GM18870 (cell line): ENCODE data around the gene SYNDIG1L.

Experiments used
- ATAC-seq: cut with Tn5 transposase; IDR thresholded peaks from one replicate; pipeline ENCODE4 v1.9.1; 2021; ENCODE audit warnings: moderate library complexity; ENCODE audit not compliant: unreplicated experiment

Gene SYNDIG1L

GRCh38 chr14:74364271-74364880 lies 61.6 kb downstream of the SYNDIG1L start:
- ATAC-seq, result no peak

- ATAC-seq, result no peak
Measured at GRCh38 chr14:74362361-74362915, 63.6 kb downstream of the SYNDIG1L start.

- ATAC-seq, result no peak
Measured at GRCh38 chr14:74360163-74360562, 65.8 kb downstream of the SYNDIG1L start.

DNA sequence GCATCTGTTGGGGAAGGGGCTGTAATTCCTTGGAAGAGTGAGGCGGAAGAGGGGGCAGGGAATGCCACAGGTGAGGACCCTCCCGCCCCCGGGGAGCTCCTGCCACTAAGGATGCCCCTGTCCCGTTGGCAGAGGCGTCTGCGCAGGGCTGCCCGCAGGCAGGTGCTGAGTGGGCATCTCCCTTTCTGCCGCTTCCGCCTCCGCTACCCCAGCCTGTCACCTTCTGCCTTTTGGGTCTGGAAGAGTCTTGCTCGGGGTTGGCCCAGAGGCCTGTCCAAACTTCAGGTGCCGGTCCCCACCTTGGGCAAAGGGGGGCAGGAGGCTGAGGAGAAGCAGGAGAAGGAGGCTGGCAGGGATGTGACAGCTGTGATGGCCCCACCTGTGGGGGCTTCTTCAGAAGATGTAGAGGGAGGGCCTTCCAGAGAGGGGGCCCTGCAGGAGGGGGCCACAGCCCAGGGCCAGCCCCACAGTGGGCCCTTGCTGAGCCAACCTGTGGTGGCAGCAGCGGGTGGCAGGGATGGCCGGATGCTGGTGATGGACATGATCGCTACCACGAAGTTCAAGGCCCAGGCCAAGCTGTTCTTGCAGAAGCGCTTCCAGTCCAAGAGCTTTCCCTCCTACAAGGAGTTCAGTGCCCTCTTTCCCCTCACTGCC lies 67.7 kb downstream of the SYNDIG1L start:
- ATAC-seq, result no peak

- no peak for ATAC-seq
Measured at GRCh38 chr14:74357585-74357984, 68.4 kb downstream of the SYNDIG1L start.

DNA sequence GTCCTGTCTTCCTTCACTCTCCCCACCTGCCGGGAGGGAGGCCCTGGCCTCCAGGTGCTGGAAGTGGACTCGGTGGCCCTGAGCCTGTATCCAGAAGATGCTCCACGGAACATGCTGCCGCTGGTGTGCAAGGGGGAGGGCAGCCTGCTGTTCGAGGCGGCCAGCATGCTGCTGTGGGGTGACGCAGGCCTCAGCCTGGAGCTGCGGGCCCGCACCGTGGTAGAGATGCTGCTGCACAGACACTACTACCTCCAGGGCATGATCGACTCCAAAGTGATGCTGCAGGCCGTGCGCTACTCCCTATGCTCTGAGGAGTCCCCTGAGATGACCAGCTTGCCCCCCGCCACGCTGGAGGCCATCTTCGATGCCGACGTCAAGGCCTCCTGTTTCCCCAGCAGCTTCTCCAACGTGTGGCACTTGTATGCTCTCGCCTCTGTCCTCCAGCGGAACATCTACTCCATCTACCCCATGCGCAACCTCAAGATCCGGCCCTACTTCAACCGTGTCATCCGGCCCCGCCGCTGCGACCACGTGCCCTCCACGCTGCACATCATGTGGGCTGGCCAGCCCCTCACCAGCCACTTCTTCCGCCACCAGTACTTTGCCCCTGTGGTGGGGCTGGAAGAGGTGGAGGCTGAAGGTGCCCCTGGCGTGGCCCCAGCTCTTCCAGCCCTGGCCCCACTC lies 69.0 kb downstream of the SYNDIG1L start:
- ATAC-seq, result no peak
